ENCODE data around the gene ZBTB45.

The ZBTB45 gene

DNA sequence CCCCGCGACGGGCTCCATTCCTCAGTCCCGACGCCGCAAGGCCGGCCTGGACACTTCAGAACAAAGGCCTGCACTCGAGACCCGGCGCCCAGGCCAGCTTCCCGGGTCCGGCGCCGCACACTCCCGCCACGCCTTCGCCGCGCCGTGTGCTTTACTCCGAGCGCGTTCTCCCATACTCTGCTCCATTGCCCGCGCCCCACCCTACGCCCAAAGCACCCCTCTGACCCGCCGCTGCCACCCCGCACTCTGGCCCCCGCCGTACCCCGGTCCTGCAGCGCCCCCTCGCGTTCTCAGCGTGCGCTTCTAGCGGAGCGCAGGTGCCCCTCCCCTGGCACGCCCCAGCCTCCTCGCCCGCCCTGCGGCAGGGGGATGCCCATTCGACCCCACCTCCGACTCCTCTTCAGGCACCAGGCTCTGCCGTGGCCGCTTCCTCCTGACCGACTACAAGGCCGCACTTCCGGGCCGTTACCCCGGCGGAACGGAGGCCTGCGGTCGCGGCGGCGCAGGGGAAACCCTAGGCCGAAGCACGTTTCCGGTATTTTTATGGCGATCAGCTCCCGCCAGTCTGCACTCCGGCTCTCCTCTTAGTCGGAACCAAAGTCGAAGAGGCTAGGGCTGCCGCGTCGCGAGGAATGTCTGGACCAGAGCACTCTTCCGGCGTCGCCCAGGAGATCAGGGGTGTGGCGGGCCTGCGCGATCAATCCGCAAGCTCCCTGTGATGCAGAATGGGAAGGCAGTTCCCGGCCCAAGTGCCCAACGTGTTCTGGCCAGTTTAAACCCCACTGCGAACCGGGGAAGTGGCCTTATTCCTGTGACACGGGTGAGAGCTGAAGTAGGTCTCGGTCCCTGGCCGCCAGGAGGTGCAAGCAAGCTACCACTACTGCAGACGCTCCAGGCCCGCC lies at the start of gene ZBTB45:
Gene ZBTB45 (minus strand): TSS at position 456 of the 902 bp plus-strand sequence. CDS start 2,137 bp downstream, outside the sequence.
- Mint-ChIP-seq H3K9me3 (no peaks in the 10 kb centered on the region), H3K4me3 (peak within 1 kb of the TSS; percentile 96), H3K27me3 (no peaks in the 10 kb centered on the region), H3K27ac (peak within 1 kb of the TSS; percentile 95), H3K36me3 (ENCODE audit: low read depth) (peaks cover 51% of the 10 kb centered on the region), H3K4me1 (ENCODE audit: low read depth) (peaks cover 60% of the 10 kb centered on the region)
- intact Hi-C loops (cut with micrococcal nuclease): loop anchor here (1.0 to 2.0 kb wide), 3 partner anchors 23 to 53 kb away; partner anchors contain the start of genes MZF1 and UBE2M

DNA sequence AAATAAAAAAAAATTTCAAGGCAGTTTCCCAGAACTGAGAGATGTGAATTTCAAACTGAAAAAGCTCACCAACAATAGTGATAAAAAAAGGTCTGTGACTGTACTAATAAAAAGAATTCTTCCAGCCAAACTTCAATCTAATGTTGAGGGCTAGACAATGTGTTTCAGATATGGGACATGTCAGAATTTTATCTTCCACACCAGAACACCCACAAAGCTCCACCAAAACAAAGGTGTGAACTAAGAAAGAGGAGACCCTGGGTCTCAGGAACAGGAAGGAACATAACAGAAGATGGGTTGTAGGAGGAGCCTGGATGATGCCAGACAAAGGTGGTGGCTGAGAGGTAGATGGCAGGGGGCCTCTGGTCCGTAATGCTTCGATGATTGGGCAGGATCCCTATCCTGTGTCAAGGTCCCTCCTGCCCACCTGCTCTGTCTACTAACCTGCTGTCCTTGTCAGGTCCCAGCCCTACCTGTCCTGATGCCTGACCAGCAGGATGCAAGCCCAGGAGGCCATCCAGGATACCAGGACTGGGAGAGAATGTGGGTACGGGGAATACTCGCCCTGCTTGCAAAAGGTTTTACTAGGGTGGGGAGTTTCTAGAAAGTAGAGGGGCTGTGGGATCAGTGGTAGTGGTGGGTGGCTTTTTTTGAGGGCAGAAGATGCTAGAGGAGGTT lies 49.0 kb upstream of the ZBTB45 start:
- intact Hi-C loops (cut with micrococcal nuclease): no loop called here
- H3K9me3 Mint-ChIP-seq: no peaks in the 10 kb centered on the region
- H3K4me3 Mint-ChIP-seq: no peak overlapping the region
- H3K27me3 Mint-ChIP-seq: peaks cover 18% of the 10 kb centered on the region
- peaks cover 90% of the 10 kb centered on the region for H3K36me3 Mint-ChIP-seq (ENCODE audit: low read depth)
- no peak overlapping the region for H3K27ac Mint-ChIP-seq
- H3K4me1 Mint-ChIP-seq (ENCODE audit: low read depth): peaks cover 34% of the 10 kb centered on the region

DNA sequence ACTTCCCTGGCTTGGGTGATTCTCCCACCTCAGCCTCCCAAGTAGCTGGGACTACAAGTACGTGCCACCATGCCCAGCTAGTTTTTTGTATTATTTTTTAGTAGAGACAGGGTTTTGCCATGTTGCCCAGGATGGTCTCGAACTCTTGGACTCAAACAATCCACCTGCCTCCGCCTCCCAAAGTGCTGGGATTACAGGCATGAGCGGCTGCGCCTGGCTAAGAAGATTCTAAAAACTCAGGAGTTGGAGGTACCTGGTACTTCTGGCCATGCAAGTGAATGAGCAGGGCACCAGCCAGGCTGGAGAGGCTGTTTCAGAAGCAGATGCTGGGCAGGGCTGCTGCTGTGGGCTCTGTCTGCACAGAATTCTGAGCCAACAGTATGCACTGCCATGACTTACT lies 47.4 kb upstream of the ZBTB45 start:
- intact Hi-C loops (cut with micrococcal nuclease): no loop called here
- peaks cover 43% of the 10 kb centered on the region for H3K4me1 Mint-ChIP-seq (ENCODE audit: low read depth)
- peaks cover 76% of the 10 kb centered on the region for H3K36me3 Mint-ChIP-seq (ENCODE audit: low read depth)
- H3K9me3 Mint-ChIP-seq: no peaks in the 10 kb centered on the region
- H3K27ac Mint-ChIP-seq: no peak overlapping the region
- H3K27me3 Mint-ChIP-seq: peaks cover 34% of the 10 kb centered on the region
- no peak overlapping the region for H3K4me3 Mint-ChIP-seq

DNA sequence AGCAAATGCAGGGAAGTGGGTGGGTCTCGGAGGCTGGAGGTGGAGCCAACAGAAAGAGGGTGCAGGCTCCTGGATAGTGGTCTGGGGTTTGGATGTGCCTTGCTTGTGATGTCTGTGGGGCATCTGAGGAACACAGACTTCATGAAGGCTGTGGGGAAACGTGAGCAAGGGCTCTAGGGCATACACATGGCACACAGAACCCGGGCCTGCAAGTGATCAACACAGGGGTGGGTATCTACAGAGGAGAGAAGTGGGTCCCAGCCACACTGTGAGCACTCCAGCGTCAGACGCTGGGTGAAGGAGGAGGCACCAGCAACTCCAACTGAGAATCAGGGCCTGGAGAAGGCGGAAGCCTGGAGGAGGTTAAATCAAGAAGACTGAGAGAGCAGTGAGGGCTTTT lies 44.2 kb upstream of the ZBTB45 start:
- Mint-ChIP-seq H3K9me3 (no peaks in the 10 kb centered on the region), H3K27ac (peak overlapping the region; percentile 44), H3K27me3 (peaks cover 52% of the 10 kb centered on the region), H3K4me1 (ENCODE audit: low read depth) (peaks cover 57% of the 10 kb centered on the region), H3K4me3 (no peak overlapping the region), H3K36me3 (ENCODE audit: low read depth) (peaks cover 52% of the 10 kb centered on the region)
- intact Hi-C loops (cut with micrococcal nuclease): no loop called here

DNA sequence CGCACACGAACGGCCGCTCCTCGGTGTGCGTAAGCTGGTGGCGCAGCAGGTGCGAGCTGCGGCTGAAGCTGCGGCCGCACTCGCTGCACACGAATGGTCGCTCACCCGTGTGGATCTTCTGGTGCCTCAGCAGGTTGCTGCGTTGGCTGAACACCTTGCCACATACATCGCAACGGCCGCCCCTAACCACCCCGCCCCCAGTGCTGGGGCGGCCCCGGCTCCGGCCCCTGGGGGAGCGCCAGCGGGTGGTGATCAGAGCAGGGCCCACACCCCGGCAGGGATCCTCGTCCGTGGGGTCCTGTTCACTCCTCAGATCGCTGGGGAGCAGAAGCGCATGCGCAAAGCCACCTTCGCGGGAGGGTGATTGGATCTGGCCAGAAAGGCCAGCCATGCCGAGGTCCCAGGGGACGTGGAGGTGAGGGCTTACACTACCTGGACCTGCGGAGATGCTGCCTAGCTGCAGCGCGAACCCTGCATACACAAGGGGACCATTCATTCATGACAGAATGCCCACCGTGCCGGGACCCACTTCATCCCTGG lies 43.5 kb upstream of the ZBTB45 start:
- intact Hi-C loops (cut with micrococcal nuclease): no loop called here
- Mint-ChIP-seq H3K27me3 (peaks cover 52% of the 10 kb centered on the region), H3K36me3 (ENCODE audit: low read depth) (peaks cover 52% of the 10 kb centered on the region), H3K9me3 (no peaks in the 10 kb centered on the region), H3K4me3 (peak overlapping the region; percentile 60), H3K4me1 (ENCODE audit: low read depth) (peaks cover 50% of the 10 kb centered on the region), H3K27ac (peak overlapping the region; percentile 44)

DNA sequence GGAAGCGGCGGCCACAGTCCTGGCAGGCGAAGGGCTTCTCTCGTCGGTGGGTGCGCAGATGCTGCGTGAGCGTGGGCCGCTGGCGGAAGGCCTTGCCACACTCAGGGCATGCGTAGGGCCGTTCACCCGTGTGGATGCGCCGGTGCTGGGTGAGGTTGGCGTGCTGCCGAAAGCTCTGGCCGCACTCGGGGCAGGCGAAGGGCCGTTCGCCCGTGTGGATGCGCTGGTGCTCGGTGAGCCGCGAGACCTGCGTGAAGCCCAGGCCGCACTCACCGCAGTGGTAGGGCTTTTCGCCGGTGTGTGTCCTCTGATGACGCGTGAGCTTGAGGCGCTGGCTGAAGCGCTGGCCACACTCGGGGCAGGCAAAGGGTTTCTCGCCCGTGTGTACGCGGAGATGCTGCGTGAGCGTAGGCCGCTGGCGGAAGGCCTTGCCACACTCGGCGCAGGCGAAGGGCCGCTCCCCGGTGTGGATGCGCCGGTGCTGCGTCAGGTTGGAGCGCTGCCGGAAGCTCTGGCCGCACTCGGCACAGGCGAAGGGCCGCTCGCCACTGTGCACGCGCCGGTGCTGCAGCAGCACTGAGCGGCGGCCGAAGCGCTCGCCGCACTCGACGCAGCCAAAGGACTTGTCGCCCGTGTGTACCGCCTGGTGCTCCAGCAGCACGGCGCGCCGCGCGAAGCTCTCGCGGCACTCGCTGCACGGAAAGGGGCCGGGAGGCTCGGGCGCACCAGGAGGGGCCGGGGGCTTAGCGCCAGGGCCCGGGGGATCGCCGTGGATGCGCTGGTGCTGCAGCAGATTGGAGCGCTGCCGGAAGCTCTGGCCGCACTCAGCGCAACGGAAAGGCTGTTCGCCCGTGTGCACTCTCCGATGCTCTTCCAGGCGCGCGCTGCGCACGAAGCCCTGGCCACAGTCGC lies 42.8 kb upstream of the ZBTB45 start:
- H3K4me1 Mint-ChIP-seq (ENCODE audit: low read depth): peaks cover 57% of the 10 kb centered on the region
- H3K36me3 Mint-ChIP-seq (ENCODE audit: low read depth): peaks cover 52% of the 10 kb centered on the region
- intact Hi-C loops (cut with micrococcal nuclease): no loop called here
- peak overlapping the region; percentile 60 for H3K4me3 Mint-ChIP-seq
- peak overlapping the region; percentile 13 for H3K27ac Mint-ChIP-seq
- peaks cover 52% of the 10 kb centered on the region for H3K27me3 Mint-ChIP-seq
- H3K9me3 Mint-ChIP-seq: no peaks in the 10 kb centered on the region

DNA sequence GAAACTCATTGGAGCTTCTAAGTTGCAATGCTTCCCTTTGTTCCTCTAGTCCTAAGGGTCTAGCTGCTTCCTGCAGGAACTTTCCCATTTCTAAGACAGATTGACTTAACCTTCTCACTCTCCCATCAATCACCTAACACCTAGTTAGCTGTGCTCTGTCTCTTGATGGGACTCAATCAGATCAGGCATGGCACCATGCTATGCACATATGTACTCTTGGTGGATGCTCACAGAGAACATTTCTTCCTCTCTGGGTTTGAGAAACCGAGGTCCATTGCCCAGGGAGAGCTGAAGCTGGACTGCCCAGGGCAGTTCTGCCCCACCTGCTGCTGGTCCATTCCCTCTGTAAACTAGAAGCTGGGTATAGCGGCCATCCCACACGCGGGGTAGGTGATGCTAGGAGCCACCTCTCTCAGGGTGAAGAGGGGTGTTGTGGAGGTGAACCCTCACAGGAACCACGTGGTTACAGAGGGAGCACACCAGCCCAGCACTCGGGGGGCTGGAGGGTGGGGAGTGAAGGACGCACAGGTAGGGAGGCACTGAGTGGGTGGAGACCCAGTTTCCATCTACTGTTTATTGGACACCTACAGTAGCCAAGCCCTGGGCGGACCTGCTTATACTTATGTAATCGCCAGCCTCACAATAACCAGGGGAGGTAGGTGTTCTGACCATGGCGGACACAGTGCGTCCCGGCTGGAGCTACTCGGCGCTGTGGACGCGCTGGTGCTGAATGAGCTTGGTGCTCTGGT lies 41.9 kb upstream of the ZBTB45 start:
- Mint-ChIP-seq H3K4me3 (peak overlapping the region; percentile 23), H3K36me3 (ENCODE audit: low read depth) (peaks cover 52% of the 10 kb centered on the region), H3K9me3 (no peaks in the 10 kb centered on the region), H3K4me1 (ENCODE audit: low read depth) (peaks cover 66% of the 10 kb centered on the region), H3K27me3 (peaks cover 52% of the 10 kb centered on the region), H3K27ac (no peak overlapping the region)
- intact Hi-C loops (cut with micrococcal nuclease): no loop called here

DNA sequence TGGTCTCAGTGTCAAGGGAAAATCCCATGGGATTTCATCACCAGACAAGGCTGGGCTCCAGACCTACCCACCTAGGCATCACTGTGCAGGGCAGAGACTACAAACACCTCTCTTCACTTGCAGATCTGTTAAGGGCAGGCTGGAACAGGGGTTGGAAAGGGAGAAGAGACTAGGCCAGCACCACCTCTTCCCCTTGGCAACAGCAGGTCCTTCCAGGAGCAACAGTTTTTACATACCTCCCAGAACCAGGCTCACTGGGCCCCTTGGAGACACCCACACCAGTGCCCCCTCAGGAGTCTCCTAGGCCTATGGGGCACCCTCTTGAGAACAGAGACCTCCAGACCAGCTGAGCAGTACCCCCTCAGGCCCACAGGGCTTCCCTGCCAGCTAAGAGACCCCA lies 41.3 kb upstream of the ZBTB45 start:
- intact Hi-C loops (cut with micrococcal nuclease): no loop called here
- Mint-ChIP-seq H3K36me3 (ENCODE audit: low read depth) (peaks cover 52% of the 10 kb centered on the region), H3K4me3 (no peak overlapping the region), H3K4me1 (ENCODE audit: low read depth) (peaks cover 72% of the 10 kb centered on the region), H3K27me3 (peaks cover 52% of the 10 kb centered on the region), H3K27ac (no peak overlapping the region), H3K9me3 (no peaks in the 10 kb centered on the region)

DNA sequence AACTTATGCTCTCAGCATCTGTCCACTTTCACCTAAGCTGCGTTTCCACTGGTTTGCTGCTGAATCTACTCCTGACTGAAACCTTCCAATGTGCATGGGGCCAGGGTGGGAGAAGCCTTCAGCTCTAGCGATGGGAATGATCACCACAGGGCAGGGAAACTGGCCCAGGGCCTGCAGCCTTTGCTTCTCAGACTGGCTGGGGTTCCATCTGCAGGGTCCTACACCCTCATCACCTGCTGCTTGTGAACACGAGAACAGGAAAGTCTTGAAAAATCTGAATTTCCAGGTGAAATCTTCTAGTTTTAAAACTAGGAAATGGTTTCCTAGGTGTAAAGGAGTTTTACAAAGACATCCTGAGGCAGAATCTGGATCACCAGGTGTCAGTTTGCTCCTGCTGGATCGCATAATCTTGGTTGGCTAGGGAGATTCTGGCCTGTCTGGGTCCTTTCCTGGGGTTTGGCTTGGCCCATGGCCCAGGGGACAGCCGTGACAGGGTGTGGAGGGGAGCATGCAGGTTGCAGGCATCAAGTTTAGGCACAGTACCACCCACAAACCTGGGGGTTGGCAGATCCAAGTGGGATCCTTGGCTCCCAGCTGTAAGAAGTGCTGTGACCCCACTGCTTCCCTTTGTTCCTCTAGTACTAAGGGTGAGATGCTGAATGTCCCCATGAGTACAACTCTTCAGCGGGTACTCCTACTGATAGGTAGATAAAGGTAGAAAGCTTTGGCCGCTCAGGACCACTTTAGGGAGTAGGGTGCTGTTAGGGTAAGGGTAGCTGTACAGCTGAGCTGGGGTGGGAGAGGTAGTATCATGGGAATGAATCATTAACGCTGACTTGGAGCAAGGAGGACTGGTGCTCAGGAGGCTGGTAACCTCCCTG lies 40.6 kb upstream of the ZBTB45 start:
- peaks cover 79% of the 10 kb centered on the region for H3K4me1 Mint-ChIP-seq (ENCODE audit: low read depth)
- peak overlapping the region; percentile 94 for H3K4me3 Mint-ChIP-seq
- peaks cover 49% of the 10 kb centered on the region for H3K27me3 Mint-ChIP-seq
- H3K36me3 Mint-ChIP-seq (ENCODE audit: low read depth): peaks cover 52% of the 10 kb centered on the region
- H3K9me3 Mint-ChIP-seq: no peaks in the 10 kb centered on the region
- peak overlapping the region; percentile 99 for H3K27ac Mint-ChIP-seq
- intact Hi-C loops (cut with micrococcal nuclease): no loop called here

DNA sequence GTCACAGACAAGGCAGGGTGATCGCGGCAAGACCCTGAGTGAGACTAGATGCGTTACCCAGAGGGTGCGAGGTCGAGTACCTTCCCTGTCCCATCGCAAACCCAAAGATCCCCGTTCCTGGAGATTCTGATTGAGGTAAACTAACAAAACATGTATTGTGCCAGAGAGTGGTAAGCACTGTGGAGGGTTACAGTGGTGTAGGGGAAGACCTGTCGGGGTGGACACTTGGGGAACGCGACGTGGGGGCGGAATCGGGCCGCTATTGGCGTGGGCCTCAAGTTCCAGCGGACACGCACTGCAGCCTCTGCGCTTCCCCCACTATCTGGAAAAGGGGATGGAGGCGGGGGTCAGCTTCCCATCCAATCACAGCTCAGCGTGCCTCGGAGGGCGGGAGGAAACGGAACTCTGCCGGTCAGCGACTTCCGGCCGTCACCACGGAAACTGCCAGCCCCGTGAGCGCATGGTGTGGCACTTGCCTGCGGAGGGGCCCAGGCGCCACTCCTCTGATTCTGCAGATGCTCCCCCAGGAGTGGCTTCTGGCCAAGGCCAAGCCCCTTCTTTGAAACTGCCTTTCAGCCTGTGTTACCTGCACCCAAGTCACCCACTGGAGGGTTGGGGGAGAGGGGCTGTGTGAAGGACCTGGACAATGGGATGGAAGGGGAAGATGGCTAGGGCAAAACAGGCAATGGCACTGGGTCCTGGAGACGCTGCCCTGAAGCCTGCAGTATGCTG lies 39.8 kb upstream of the ZBTB45 start:
- peak overlapping the region; percentile 94 for H3K4me3 Mint-ChIP-seq
- H3K4me1 Mint-ChIP-seq (ENCODE audit: low read depth): peaks cover 84% of the 10 kb centered on the region
- peaks cover 52% of the 10 kb centered on the region for H3K36me3 Mint-ChIP-seq (ENCODE audit: low read depth)

DNA sequence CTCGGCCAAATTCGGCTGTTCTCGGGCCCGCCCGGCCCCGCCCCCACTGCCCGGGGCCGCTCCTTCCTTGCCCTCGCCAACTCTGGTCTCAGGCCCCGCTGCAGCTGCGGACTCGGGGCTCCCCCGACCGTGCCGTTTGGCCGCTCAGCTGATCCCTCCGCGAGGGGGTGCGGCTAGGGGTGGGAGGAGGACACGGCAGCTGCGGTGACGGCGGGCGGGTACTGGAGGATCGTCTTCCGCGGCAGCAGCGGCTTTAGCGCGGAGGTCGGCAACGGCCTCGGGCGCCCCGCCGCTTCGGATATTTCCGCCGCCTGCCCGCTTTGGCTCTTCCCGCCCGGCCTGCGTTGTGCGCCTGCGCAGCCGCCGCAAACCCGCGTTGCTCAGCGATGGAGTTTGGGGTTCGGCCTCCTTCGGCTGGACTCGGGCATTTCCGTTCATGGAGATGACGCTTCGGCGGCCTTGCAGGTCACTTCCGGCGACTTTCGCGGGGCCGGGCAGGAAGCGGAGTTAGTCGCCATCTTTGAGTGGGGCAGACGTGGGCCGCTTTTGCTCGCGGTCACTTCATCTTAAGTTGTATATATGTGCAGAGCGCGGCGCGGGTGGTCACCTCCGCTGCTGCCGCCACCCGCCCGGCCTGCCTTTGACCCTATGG lies 39.1 kb upstream of the ZBTB45 start:
- Mint-ChIP-seq H3K27me3 (peaks cover 36% of the 10 kb centered on the region), H3K4me1 (ENCODE audit: low read depth) (peaks cover 86% of the 10 kb centered on the region), H3K4me3 (peak overlapping the region; percentile 94), H3K9me3 (no peaks in the 10 kb centered on the region), H3K27ac (peak overlapping the region; percentile 99), H3K36me3 (ENCODE audit: low read depth) (peaks cover 57% of the 10 kb centered on the region)
- intact Hi-C loops (cut with micrococcal nuclease): loop anchor here (1.0 to 2.0 kb wide), 3 partner anchors 14 to 38 kb away; partner anchors contain the start of genes MZF1 and TRIM28

More for the DNA sequence above, 39.8 kb upstream of the ZBTB45 start:
- H3K9me3 Mint-ChIP-seq: no peaks in the 10 kb centered on the region
- peak overlapping the region; percentile 99 for H3K27ac Mint-ChIP-seq
- H3K27me3 Mint-ChIP-seq: peaks cover 43% of the 10 kb centered on the region
- intact Hi-C loops (cut with micrococcal nuclease): loop anchor here (1.0 to 2.0 kb wide), 2 partner anchors 14 to 15 kb away; partner anchors contain the start of genes MZF1 and TRIM28

All from dendritic cell treated with granulocyte-macrophage colony-stimulating factor and Interleukin-4, amounts not matched to agents 40 ng/mL and 50 ng/mL, for 4 days (primary cell).